ENCODE data around the gene RIPOR2. TPM values are rescaled to one million over a fixed set of nuclear protein-coding genes. Genes with fewer than 3 reads are reported as not detected.

RIPOR2 gene
- total and polyA plus RNA-seq, 11 donors: 0.76 to 14.2 (median 4.2) TPM

- peaks cover 0 to 51% (median 1%) of the 10 kb centered on the region in 12 donors for H3K4me1 ChIP-seq
- intact Hi-C loops (cut with DNase I): no loop called here
- peak overlapping the region in 3 of 12 donors; percentile 1 to 63 (median 20) for H3K27ac ChIP-seq
- no peak for ATAC-seq
- no peaks in the 10 kb centered on the region for H3K36me3 ChIP-seq
- DNase-seq: no peak
- no peaks in the 10 kb centered on the region for H3K27me3 ChIP-seq
- H3K4me3 ChIP-seq: no peak overlapping the region
- 58 to 63% (median 63%) methylated on average over 6 of the region's 6 CpGs for WGBS, 4 donors
- TF ChIP-seq CTCF (IDR thresholded peaks at IDR 0.05) (no peak), POLR2A (IDR thresholded peaks at IDR 0.05) (no peak)
- peaks cover 0 to 10% (median 0%) of the 10 kb centered on the region in 12 donors for H3K9me3 ChIP-seq
These were observed 35.8 kb downstream of the RIPOR2 start for GRCh38 chr6:24899997-24900325.

- TF ChIP-seq CTCF (IDR thresholded peaks at IDR 0.05): no peak
- TF ChIP-seq POLR2A (IDR thresholded peaks at IDR 0.05): no peak
- no peaks in the 10 kb centered on the region for H3K27me3 ChIP-seq
- intact Hi-C loops (cut with DNase I): no loop called here
- WGBS, 4 donors: 75 to 82% (median 77%) methylated on average over 8 of the region's 8 CpGs
- H3K4me1 ChIP-seq: peaks cover 0 to 55% (median 1%) of the 10 kb centered on the region in 12 donors
- no peak for ATAC-seq
- DNase-seq: no peak
- H3K9me3 ChIP-seq: peaks cover 0 to 10% (median 0%) of the 10 kb centered on the region in 12 donors
- H3K36me3 ChIP-seq: no peaks in the 10 kb centered on the region
- H3K4me3 ChIP-seq: no peak overlapping the region
- peak overlapping the region in 2 of 12 donors; percentile 1 to 20 for H3K27ac ChIP-seq
These were observed 36.4 kb downstream of the RIPOR2 start for GRCh38 chr6:24899136-24899996.

GRCh38 chr6:24898676-24899075 lies 37.1 kb downstream of the RIPOR2 start:
- peaks cover 0 to 10% (median 0%) of the 10 kb centered on the region in 12 donors for H3K9me3 ChIP-seq
- H3K27me3 ChIP-seq: no peaks in the 10 kb centered on the region
- DNase-seq (no peak), ATAC-seq (no peak)
- TF ChIP-seq POLR2A (IDR thresholded peaks at IDR 0.05): no peak
- no peak for TF ChIP-seq CTCF (IDR thresholded peaks at IDR 0.05)
- H3K4me1 ChIP-seq: peaks cover 0 to 57% (median 1%) of the 10 kb centered on the region in 12 donors
- H3K27ac ChIP-seq: no peak overlapping the region
- WGBS, 4 donors: 0 to 93% (median 91%) methylated on average over 1 of the region's 1 CpG
- H3K36me3 ChIP-seq: no peaks in the 10 kb centered on the region
- intact Hi-C loops (cut with DNase I): no loop called here
- no peak overlapping the region for H3K4me3 ChIP-seq

DNA sequence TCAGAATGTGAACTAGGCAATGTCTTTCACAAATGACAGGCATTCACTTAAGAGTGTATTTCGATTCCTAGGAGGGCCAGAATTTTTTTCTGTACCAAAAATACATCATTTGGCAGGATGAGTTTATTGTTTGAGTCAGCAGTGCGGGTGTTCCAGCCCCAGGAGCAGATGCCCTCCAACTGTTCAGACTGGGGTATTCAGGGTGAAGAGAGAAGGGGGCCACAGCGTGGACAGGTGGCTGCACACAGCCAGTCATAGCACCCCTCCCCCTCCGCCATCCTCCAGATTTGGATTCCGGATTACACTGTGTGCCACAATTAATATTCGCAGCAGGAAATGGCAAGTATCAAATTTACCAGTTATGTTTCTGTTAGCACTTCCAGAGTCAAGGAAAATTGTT lies 38.6 kb downstream of the RIPOR2 start:
- 88 to 94% (median 91%) methylated on average over 6 of the region's 6 CpGs for WGBS, 4 donors
- no peak for ATAC-seq
- no peak for DNase-seq
- no peak for TF ChIP-seq CTCF (IDR thresholded peaks at IDR 0.05)
- no peak for TF ChIP-seq POLR2A (IDR thresholded peaks at IDR 0.05)
- Histone ChIP-seq H3K36me3 (no peaks in the 10 kb centered on the region), H3K9me3 (no peaks in the 10 kb centered on the region), H3K4me3 (no peak overlapping the region), H3K4me1 (peaks cover 0 to 55% (median 1%) of the 10 kb centered on the region in 12 donors), H3K27ac (no peak overlapping the region), H3K27me3 (no peaks in the 10 kb centered on the region)
- intact Hi-C loops (cut with DNase I): no loop called here
